HG03095 (cell line): ENCODE data around the gene ANXA9.

ENCODE experiments used
- ATAC-seq: cut with Tn5 transposase; IDR thresholded peaks from one replicate; pipeline ENCODE4 v1.9.1; 2021; ENCODE audit warnings: moderate library complexity; ENCODE audit not compliant: unreplicated experiment

Gene ANXA9

DNA sequence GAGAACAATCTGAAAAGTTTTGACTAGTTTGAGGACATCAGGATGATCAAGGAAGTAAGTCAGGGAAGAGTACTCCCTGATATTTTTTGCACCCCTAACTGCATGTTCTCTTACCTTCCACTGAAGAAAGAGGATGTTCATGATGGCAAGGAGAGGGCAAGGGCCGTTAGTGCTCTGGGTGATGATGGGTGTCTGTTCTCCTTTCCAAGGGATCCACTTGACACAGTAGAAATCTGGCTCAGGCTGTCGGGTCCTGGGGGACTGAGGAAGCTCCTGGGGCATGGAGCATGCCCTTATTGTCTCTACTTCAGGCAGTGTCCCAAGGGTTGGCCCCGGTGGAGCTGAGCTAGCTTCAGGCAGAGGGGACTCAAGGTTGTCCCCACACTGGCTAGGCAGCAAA lies 20.0 kb downstream of the ANXA9 start:
- ATAC-seq = no peak

GRCh38 chr1:151002611-151003010 lies 20.5 kb downstream of the ANXA9 start:
- no peak for ATAC-seq

DNA sequence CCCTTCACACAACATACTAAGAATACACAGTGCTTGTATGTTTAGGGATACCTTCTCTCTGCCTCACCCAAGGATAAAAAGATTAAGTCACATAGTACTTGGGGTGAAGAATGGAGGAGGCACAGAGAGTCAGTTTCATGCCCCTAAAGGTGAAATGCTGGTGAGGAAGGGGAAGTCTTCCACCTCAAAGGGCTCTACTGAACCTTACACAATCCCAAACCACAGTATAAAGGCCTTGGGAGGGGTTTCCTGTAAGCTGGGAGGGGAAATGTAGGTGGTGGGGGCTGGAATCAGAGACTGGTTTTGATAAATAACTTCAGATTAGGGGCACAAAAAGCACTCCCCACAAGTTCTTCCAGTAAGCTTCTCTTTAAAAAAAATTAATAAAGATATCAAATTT lies 21.1 kb downstream of the ANXA9 start:
- ATAC-seq = no peak

- no peak for ATAC-seq
Measured at GRCh38 chr1:151005729-151006319, 23.7 kb downstream of the ANXA9 start.

GRCh38 chr1:151006327-151007052 lies 24.4 kb downstream of the ANXA9 start, which contains the start of gene MINDY1:
MINDY1 (minus strand) TSS chr1:151006902; CDS start chr1:151002617, 4,285 bp downstream.
- ATAC-seq = no peak

DNA sequence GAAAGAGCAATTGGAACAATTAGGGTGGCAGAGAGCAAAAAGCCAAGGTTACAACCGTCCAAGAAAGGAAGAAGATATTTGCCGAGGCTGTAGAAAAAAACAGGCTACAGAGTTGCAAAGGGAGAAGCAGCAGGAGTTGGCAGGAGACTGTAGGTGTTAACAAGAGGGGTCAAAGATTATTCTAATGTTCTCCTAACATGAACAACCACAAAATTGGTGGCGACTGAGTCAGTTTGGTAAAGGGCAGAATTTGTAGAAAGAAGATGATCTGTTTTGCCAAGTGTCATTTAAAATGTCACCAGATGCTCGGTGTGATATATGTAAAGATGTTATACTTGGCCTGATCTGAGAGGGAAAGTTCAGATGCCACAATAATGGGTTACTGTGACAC lies 25.8 kb downstream of the ANXA9 start:
- no peak for ATAC-seq

DNA sequence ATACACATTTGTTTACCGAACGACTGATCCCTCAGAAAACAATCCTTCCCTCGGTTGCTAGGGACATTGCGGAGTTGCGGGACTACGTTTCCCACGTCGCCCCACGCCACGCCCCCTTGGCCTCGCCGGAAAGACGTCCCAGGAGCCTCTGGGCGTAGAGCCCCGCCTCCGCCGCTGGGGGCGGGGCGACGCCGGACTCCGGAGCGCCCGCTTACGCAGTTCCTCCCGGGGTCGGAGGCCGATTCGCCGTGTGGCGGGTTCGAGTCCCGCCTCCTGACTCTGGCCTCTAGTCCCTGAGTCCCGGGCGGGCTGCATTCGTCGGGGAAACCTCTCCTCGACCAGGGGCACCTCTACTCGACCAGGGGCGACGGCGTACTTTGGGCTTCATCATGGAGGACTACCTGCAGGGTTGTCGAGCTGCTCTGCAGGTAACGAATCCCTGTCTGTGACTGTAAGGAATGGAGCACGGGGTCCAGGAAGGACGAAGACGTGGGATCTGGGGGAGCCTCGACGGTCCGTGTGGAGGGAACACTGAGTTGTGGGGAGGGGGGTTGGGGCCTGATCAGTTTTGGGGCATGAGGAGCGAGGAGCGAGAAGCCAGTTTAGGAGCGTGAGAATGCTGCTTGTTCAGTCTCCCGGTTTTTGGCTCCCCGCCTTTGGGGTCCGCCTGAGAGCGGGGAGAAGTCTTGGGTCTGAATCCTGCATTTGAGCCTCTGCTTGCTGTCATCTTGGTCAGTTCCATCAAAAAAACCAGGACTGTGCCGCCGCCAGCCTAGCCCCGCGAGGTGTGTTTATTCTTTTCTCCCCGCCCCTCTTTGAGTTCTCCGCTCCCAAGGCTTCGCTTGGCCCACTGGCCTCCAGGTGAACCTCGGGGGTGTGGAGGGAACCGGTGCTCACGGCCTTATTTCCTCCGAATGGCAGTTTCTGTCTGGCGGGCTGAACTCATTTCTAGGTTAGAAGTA lies 26.4 kb downstream of the ANXA9 start, which contains the start of gene PRUNE1:
TSS of gene PRUNE1 (plus strand) at position 206 of the 962 bp plus-strand sequence. CDS start at position 390, 184 bp downstream.
- ATAC-seq = no peak

GRCh38 chr1:151009206-151009587 lies 27.1 kb downstream of the ANXA9 start:
- ATAC-seq = no peak

- no peak for ATAC-seq
Measured at GRCh38 chr1:151009674-151010345, 27.7 kb downstream of the ANXA9 start.

DNA sequence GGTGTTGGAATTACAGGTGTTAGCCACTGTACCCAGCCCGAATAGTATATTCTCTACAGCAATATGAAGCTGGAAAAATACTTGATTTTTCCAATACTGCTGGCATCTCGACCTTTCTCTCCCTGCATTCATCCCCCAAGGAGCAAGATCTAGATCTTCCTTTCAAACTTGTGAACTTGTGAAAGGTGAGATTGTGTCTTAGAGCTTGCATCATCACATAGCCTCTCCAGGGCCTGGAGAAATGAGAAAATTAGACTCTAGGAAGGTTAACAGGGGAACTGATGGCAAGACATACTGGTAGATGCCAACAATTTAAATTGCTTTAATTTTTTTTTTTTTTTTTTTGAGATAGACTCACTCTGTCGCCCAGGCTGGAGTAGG lies 28.2 kb downstream of the ANXA9 start:
- ATAC-seq = no peak

- no peak for ATAC-seq
Measured at GRCh38 chr1:151011154-151011850, 29.2 kb downstream of the ANXA9 start.

- no peak for ATAC-seq
Measured at GRCh38 chr1:151012684-151013471, 30.8 kb downstream of the ANXA9 start.

GRCh38 chr1:151013518-151013917 lies 31.4 kb downstream of the ANXA9 start:
- ATAC-seq = no peak

GRCh38 chr1:151024540-151025146 lies 42.6 kb downstream of the ANXA9 start:
- ATAC-seq = no peak

DNA sequence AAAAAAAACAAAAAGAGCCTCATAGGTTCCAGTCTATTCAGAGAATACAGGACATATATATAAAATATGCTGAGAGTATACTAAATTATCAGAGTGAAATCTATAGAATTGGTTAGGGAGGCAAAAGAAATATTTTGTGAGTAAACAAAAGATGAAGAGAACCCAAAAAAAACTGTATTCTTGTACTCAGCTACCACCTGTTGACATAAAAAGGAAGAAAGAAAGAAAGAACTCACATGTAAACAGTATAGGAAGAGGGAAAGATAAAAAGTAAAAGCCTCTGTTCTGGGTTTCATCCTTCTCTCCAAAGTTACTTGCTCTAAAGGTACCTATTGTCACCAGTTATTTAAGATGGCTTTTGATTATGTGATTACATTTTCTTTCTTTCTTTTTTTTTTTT lies 44.4 kb downstream of the ANXA9 start:
- no peak for ATAC-seq

DNA sequence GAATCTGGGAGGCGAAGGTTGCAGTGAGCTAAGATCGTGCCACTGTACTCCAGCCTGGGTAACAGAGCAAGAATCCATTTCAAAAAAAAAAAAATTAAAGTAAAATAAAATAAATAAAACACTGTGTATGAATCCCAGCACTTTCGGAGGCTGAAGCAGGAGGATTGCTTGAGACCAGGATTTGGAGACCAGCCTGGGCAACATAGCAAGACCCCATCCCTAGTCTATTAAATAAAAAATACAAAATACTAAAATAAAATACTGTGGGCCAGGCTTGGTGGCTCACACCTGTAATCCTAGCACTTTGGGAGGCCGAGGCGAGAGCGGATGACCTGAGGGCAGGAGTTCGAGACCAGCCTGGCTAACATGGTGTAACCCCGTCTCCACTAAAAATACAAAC lies 50.1 kb downstream of the ANXA9 start:
- no peak for ATAC-seq

DNA sequence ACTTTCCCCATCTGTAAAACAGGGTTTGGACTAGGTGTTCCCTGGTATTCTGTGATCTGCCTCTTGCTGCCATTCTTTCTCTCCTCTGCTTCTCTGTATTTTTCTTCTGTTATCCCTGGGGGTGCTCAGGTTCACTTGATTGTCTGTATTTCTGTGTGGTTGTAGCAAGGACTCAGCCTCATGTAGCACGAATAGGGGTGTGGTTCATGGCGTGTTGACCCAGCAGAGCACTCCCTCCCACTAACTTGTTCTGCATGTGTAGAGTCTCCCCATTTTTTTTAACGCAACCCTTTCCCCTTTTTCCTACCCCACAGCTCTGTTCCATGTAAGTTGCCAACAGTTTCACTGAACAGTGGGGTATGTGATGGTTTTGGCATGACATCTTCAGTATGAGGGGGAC lies 53.1 kb downstream of the ANXA9 start:
- no peak for ATAC-seq

- ATAC-seq = no peak
Measured at GRCh38 chr1:151036356-151036755, 54.3 kb downstream of the ANXA9 start, which contains the start of gene BNIPL. BNIPL (plus strand) TSS chr1:151036586; CDS start chr1:151036726, 140 bp downstream.

- ATAC-seq = no peak
Measured at GRCh38 chr1:151037032-151037431, 54.9 kb downstream of the ANXA9 start.
